Ishikawa (cell line): ENCODE data around the gene CHERP.

Experiments used
- EP300 ChIP-seq: IDR thresholded peaks from 2 replicates; pipeline ENCODE4 v1.6.1; 2012; ENCODE audit warnings: borderline replicate concordance
- TAF1 ChIP-seq: IDR thresholded peaks from 2 replicates; pipeline ENCODE4 v1.6.1; 2012; ENCODE audit warnings: low read depth, mild to moderate bottlenecking

- no peak for TF ChIP-seq EP300
- TF ChIP-seq TAF1 = no peak
Observed at GRCh38 chr19:16473875-16474392, 68.3 kb downstream of the CHERP start.
